T-cell (primary cell): ENCODE results near the gene APOL1. TPM values are rescaled to one million over a fixed set of nuclear protein-coding genes. Genes with fewer than 3 reads are reported as not detected.

Experiments used
- ATAC-seq, 4 experiments: fragments of 200-7000 bp in 3 of 4; fragments of 150-1000 bp in 1 of 4; cut with Tn5 transposase; replicated peaks in 1 of 4; 1 replicate in 3 of 4; 2 replicates in 1 of 4; pipeline ENCODE4 v1.10.0; 2021; ENCODE audit warnings: moderate library complexity in 3 of 4, mild to moderate bottlenecking in 2 of 4, moderate number of reproducible peaks in 1 of 4
- CTCF ChIA-PET, 2 donors: fragments of 300-600 bp; sonication (Branson Sonifier 250); formaldehyde crosslinking; loops; one replicate each; lab custom pipeline; 2022; ENCODE audit warnings: antibody characterized with exemption in 2 of 2; lab: Charles Lee
- POLR2A ChIA-PET, 2 donors: fragments of 300-600 bp; sonication (Branson Sonifier 250); formaldehyde crosslinking; loops; one replicate each; lab custom pipeline; 2022; ENCODE audit warnings: antibody characterized with exemption in 2 of 2; lab: Charles Lee
- DNase-seq, 35 experiments: peaks; one replicate each; pipeline versions ENCODE4 v3.0.0 to v3.0.0-alpha.2; 2013 to 2023
- H3K27ac ChIP-seq: one replicate; pipeline ENCODE4 v1.5.1; 2013; ENCODE audit warnings: low read length
- H3K27me3 ChIP-seq, 2 experiments: replicated peaks in 1 of 2; 1 replicate in 1 of 2; 2 replicates in 1 of 2; pipeline versions ENCODE4 v1.6.1 to v1.7.0; 2013; ENCODE audit warnings: low read length in 1 of 2, mixed read lengths in 1 of 2; ENCODE audit not compliant: control insufficient read depth in 2 of 2, insufficient read depth in 2 of 2; ENCODE audit errors: extremely low read depth in 1 of 2
- H3K36me3 ChIP-seq, 2 donors: 1 replicate in 1 of 2; 2 replicates in 1 of 2; pipeline versions ENCODE4 v1.6.1 to v1.7.0; 2013; ENCODE audit warnings: low read length in 1 of 2; ENCODE audit not compliant: control insufficient read depth in 2 of 2, insufficient read depth in 1 of 2; ENCODE audit errors: extremely low read depth in 1 of 2
- H3K4me1 ChIP-seq, 2 experiments: 1 replicate in 1 of 2; 2 replicates in 1 of 2; pipeline versions ENCODE4 v1.6.1 to v1.7.0; 2013; ENCODE audit warnings: low read length in 2 of 2, mixed read lengths in 1 of 2; ENCODE audit not compliant: insufficient read depth in 2 of 2, control insufficient read depth in 1 of 2; ENCODE audit errors: extremely low read depth in 1 of 2
- H3K4me3 ChIP-seq, 2 donors: 1 replicate in 1 of 2; 2 replicates in 1 of 2; pipeline versions ENCODE4 v1.5.1 to v1.7.0; 2013; ENCODE audit warnings: mild to moderate bottlenecking in 2 of 2, low read length in 1 of 2, moderate library complexity in 1 of 2; ENCODE audit not compliant: control insufficient read depth in 1 of 2; ENCODE audit errors: extremely low read depth in 1 of 2
- H3K9me3 ChIP-seq: 2 replicates; pipeline ENCODE4 v1.7.0; 2013
- H3K27ac Mint-ChIP-seq, 2 donors: one replicate each; pipeline ENCODE4 v1.8.0; 2020 to 2021; ENCODE audit warnings: mild to moderate bottlenecking in 2 of 2, mixed read lengths in 2 of 2
- H3K27me3 Mint-ChIP-seq, 2 donors: one replicate each; pipeline ENCODE4 v1.8.0; 2021 to 2022; ENCODE audit warnings: mixed read lengths in 2 of 2
- H3K36me3 Mint-ChIP-seq: one replicate; pipeline ENCODE4 v1.8.0; 2021; ENCODE audit warnings: mixed read lengths
- H3K4me1 Mint-ChIP-seq, 3 donors: one replicate each; pipeline ENCODE4 v1.8.0; 2020 to 2022; ENCODE audit warnings: mixed read lengths in 3 of 3, mild to moderate bottlenecking in 1 of 3
- H3K4me3 Mint-ChIP-seq, 3 donors: one replicate each; pipeline ENCODE4 v1.8.0; 2020 to 2022; ENCODE audit warnings: mild to moderate bottlenecking in 3 of 3, mixed read lengths in 3 of 3, moderate library complexity in 3 of 3
- H3K9me3 Mint-ChIP-seq, 3 donors: one replicate each; pipeline ENCODE4 v1.8.0; 2020 to 2022; ENCODE audit warnings: mixed read lengths in 3 of 3
- WGBS: methylation state at CpG from one replicate; pipeline ENCODE4 v1.1.5; 2013; ENCODE audit warnings: missing lambda C conversion rate; ENCODE audit not compliant: insufficient coverage; 5-methylcytosine and 5-hydroxymethylcytosine counted together
- total RNA-seq, 35 experiments: library from RNA in 6 of 35; stranded (reverse) in 6 of 35; fragments of 120-200 nt in 1 of 35; gene quantifications; one replicate each; pipeline versions ENCODE4 v1.2.1 to v1.2.4 and lab custom pipeline; 2013 to 2026

Gene APOL1
- total RNA-seq, 5 donors from 2014 or later (not counting 1 experiment from before 2014, with no cell fraction given): 15.7 to 29.5 (median 19.8) TPM

- Mint-ChIP-seq H3K27ac (no peak overlapping the region), H3K4me3 (no peak overlapping the region), H3K36me3 (peaks cover 4% of the 10 kb centered on the region), H3K9me3 (peaks cover 0 to 9% (median 4%) of the 10 kb centered on the region in 3 donors), H3K4me1 (peaks cover 10 to 13% (median 12%) of the 10 kb centered on the region in 3 donors), H3K27me3 (peaks cover 51 to 55% of the 10 kb centered on the region in 2 donors)
- no peaks in the 10 kb centered on the region for H3K36me3 ChIP-seq
- H3K27me3 ChIP-seq: peaks cover 0 to 22% of the 10 kb centered on the region in 2 experiments
- CTCF ChIA-PET: no interaction called here
- no peak overlapping the region for H3K4me3 ChIP-seq
- POLR2A ChIA-PET: no interaction called here
- DNase-seq (no peak), ATAC-seq (no peak)
- H3K4me1 ChIP-seq: no peaks in the 10 kb centered on the region
- H3K27ac ChIP-seq: no peak overlapping the region
- H3K9me3 ChIP-seq: no peaks in the 10 kb centered on the region
These were observed 40.0 kb upstream of the APOL1 start for GRCh38 chr22:36212901-36213300.

GRCh38 chr22:36213586-36213985 is 39.3 kb upstream of the APOL1 start:
- ChIA-PET POLR2A (no interaction called here), CTCF (no interaction called here)
- Histone ChIP-seq H3K4me1 (no peaks in the 10 kb centered on the region), H3K9me3 (no peaks in the 10 kb centered on the region), H3K27me3 (peaks cover 0 to 22% of the 10 kb centered on the region in 2 experiments), H3K27ac (no peak overlapping the region), H3K4me3 (no peak overlapping the region), H3K36me3 (no peaks in the 10 kb centered on the region)
- H3K4me3 Mint-ChIP-seq: no peak overlapping the region
- DNase-seq (no peak), ATAC-seq (no peak)
- H3K27me3 Mint-ChIP-seq: peaks cover 51 to 56% of the 10 kb centered on the region in 2 donors
- 86% methylated on average over 2 of the region's 4 CpGs for WGBS
- peaks cover 0 to 9% (median 4%) of the 10 kb centered on the region in 3 donors for H3K9me3 Mint-ChIP-seq
- H3K4me1 Mint-ChIP-seq: peaks cover 10 to 13% (median 12%) of the 10 kb centered on the region in 3 donors
- H3K36me3 Mint-ChIP-seq: peaks cover 4% of the 10 kb centered on the region
- no peak overlapping the region for H3K27ac Mint-ChIP-seq

GRCh38 chr22:36215981-36216380 is 37.0 kb upstream of the APOL1 start:
- no peaks in the 10 kb centered on the region for H3K4me1 ChIP-seq
- no peaks in the 10 kb centered on the region for H3K36me3 ChIP-seq
- ATAC-seq (no peak), DNase-seq (no peak)
- H3K27me3 ChIP-seq: peaks cover 0 to 26% of the 10 kb centered on the region in 2 experiments
- POLR2A ChIA-PET: no interaction called here
- no peaks in the 10 kb centered on the region for H3K36me3 Mint-ChIP-seq
- peaks cover 4 to 6% (median 5%) of the 10 kb centered on the region in 3 donors for H3K4me1 Mint-ChIP-seq
- no peak overlapping the region for H3K4me3 ChIP-seq
- no peaks in the 10 kb centered on the region for H3K9me3 Mint-ChIP-seq
- H3K27ac Mint-ChIP-seq: no peak overlapping the region
- H3K27ac ChIP-seq: no peak overlapping the region
- no peak overlapping the region for H3K4me3 Mint-ChIP-seq
- CTCF ChIA-PET: interaction anchor here in 1 of 2 donors (0.9 kb wide), 1 partner anchor 145 kb away, joined by 3 read pairs; no protein-coding TSS in a partner anchor
- H3K27me3 Mint-ChIP-seq: peaks cover 44 to 46% of the 10 kb centered on the region in 2 donors
- no CpG with 5 or more reads among the region's 2 CpGs for WGBS
- no peaks in the 10 kb centered on the region for H3K9me3 ChIP-seq

DNA sequence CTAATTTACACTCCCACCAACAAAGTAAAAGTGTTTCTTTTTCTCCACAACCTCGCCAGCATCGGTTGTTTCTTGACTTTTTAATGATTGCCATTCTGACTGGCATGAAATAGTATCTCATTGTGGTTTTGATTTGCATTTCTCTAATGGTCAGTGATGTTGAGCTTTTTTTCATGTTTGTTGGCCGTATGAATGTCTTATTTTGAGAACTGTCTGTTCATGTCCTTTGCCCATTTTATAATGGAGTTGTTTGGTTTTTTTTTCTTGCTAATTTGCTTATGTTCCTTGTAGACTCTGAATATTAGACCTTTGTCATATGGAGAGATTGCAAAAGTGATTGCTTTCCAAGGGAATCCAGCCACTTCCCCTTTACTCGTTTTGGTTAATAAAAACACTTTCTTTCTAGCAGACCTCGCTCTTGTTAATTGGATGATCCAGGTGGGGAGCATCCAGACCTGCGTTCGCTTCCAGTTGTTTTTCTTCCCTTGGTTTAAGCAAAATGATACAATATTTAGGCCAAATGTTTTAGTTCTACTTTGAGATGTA is 34.2 kb upstream of the APOL1 start:
- Mint-ChIP-seq H3K27ac (no peak overlapping the region), H3K27me3 (peaks cover 24 to 26% of the 10 kb centered on the region in 2 donors), H3K4me3 (no peak overlapping the region), H3K4me1 (peaks cover 6 to 20% (median 8%) of the 10 kb centered on the region in 3 donors), H3K9me3 (no peaks in the 10 kb centered on the region), H3K36me3 (no peaks in the 10 kb centered on the region)
- ATAC-seq (no peak), DNase-seq (no peak)
- peaks cover 0 to 12% of the 10 kb centered on the region in 2 experiments for H3K27me3 ChIP-seq
- 86% methylated on average over 1 of the region's 7 CpGs for WGBS
- CTCF ChIA-PET: interaction anchor here in 1 of 2 donors (1.1 kb wide), 1 partner anchor 74 kb away, joined by 6 read pairs; no protein-coding TSS in a partner anchor
- no peaks in the 10 kb centered on the region for H3K36me3 ChIP-seq
- H3K9me3 ChIP-seq: no peaks in the 10 kb centered on the region
- POLR2A ChIA-PET: interaction anchor here in 1 of 2 donors (0.8 kb wide), 1 partner anchor 220 kb away, joined by 5 read pairs; no protein-coding TSS in a partner anchor
- H3K4me3 ChIP-seq: no peak overlapping the region
- H3K27ac ChIP-seq: no peak overlapping the region
- H3K4me1 ChIP-seq: peaks cover 0 to 5% of the 10 kb centered on the region in 2 experiments

DNA sequence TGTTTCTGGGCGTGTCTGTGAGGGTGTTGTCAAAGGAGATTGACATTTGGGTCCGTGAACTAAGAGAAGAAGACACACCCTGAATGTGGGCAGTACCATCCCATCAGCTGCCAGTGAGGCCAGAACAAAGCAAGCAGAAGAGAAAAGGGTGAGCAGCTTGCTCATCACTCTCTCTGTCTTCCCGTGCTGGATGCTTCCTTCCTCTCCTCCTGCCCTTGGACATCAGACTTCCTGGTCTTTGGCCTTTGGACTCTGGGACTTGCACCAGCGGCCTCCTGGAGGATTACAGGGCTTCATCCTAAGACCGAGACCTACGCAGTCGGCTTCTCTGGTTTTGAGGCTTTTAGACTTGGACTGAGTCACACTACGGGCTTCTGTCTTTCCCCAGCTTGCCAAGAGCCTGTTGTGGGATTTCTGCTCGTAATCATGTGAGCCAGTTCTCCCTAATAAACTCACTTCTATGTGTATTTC is 32.4 kb upstream of the APOL1 start:
- no peak overlapping the region for H3K27ac ChIP-seq
- peaks cover 5% of the 10 kb centered on the region for H3K36me3 Mint-ChIP-seq
- H3K4me1 ChIP-seq: peaks cover 0 to 5% of the 10 kb centered on the region in 2 experiments
- no peaks in the 10 kb centered on the region for H3K9me3 ChIP-seq
- H3K27ac Mint-ChIP-seq: no peak overlapping the region
- peaks cover 6 to 20% (median 8%) of the 10 kb centered on the region in 3 donors for H3K4me1 Mint-ChIP-seq
- peaks cover 14 to 23% of the 10 kb centered on the region in 2 donors for H3K27me3 Mint-ChIP-seq
- H3K4me3 Mint-ChIP-seq: no peak overlapping the region
- H3K27me3 ChIP-seq: peaks cover 0 to 12% of the 10 kb centered on the region in 2 experiments
- ATAC-seq (no peak), DNase-seq (no peak)
- POLR2A ChIA-PET: no interaction called here
- H3K4me3 ChIP-seq: no peak overlapping the region
- no peaks in the 10 kb centered on the region for H3K36me3 ChIP-seq
- WGBS: 71% methylated on average over 4 of the region's 9 CpGs
- no peaks in the 10 kb centered on the region for H3K9me3 Mint-ChIP-seq
- CTCF ChIA-PET: interaction anchor here in 1 of 2 donors (1.5 kb wide), 1 partner anchor 26 kb away, joined by 3 read pairs; no protein-coding TSS in a partner anchor

DNA sequence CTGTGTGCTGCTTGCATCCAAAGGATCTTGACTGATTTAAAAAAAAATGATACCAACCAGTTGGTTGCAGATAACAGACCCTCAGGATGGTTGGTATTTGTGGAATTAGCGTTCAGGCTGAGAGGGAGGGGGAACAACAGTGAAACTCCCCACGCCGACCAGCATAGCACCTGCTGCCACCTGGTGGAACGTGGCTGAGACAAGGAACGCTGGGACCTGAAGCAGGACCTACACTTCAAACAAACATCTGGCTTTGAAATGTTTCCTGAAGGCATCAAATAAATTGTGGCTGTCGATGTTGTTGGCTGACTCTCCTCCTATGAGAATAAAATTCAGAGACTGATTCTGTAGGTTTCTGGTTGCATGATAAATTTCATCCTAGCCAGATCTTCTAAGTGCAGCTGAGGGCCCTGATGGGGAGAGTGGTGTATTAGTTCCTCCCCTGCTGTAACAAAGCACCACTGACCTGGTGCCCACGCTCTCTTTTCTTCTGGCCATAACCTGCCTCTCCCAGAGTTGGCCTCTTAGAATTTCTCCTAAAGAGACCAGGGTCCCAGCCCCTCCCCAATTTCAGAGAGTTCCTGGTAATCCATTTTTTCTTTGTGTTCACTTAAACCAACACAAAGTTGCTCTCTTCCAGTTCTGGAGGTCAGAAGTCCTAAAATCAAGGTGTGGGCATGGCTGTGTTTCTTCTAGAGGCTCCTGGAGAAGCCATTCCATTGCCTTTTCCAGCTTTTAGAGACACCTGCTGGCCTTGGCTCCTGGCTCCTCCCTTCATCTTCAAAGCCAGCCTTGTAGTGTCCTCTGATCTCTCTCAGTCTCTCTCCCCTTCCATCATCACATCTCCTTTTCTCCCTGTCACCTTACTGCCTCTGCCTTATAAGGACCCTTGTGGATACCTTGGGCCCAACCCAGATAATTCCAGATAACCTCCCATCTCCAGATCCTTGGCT is 30.9 kb upstream of the APOL1 start:
- Histone ChIP-seq H3K36me3 (peaks cover 0 to 4% of the 10 kb centered on the region in 2 donors), H3K4me1 (peaks cover 0 to 5% of the 10 kb centered on the region in 2 experiments), H3K9me3 (no peaks in the 10 kb centered on the region), H3K4me3 (no peak overlapping the region), H3K27me3 (peaks cover 0 to 9% of the 10 kb centered on the region in 2 experiments), H3K27ac (no peak overlapping the region)
- ATAC-seq (peak; percentile 81 to 89 (median 84)), DNase-seq (peak in 29 of 35 experiments; percentile 16 to 69 (median 40))
- H3K27ac Mint-ChIP-seq: peak overlapping the region in 1 of 2 donors; percentile 48
- H3K27me3 Mint-ChIP-seq: peaks cover 9 to 15% of the 10 kb centered on the region in 2 donors
- H3K9me3 Mint-ChIP-seq: no peaks in the 10 kb centered on the region
- ChIA-PET CTCF (interaction anchor here (0.6 to 1.5 kb wide), 6 partner anchors 17 to 378 kb away, joined by 3 to 4 read pairs (median 3); partner anchors contain the start of gene APOL2 (in 1 of the 2)), POLR2A (no interaction called here)
- peaks cover 18% of the 10 kb centered on the region for H3K36me3 Mint-ChIP-seq
- H3K4me3 Mint-ChIP-seq: peak overlapping the region; percentile 14 to 75 (median 32)
- WGBS: no CpG with 5 or more reads among the region's 7 CpGs
- peaks cover 6 to 20% (median 8%) of the 10 kb centered on the region in 3 donors for H3K4me1 Mint-ChIP-seq
